NCI-H510A (cell line): ENCODE data around the gene TMEM80.
A peak's percentile ranks its signal among the peaks of the same experiment; 100 is the strongest.

Source experiments
- DNase-seq: peaks from one replicate; lab custom pipeline; 2025; lab: John Stamatoyannopoulos, UW

The TMEM80 gene

GRCh38 chr11:746289-747157 lies 50.9 kb downstream of the TMEM80 start:
- no peak for DNase-seq

- DNase-seq = peak; percentile 78
Observed at GRCh38 chr11:747158-748006, 51.8 kb downstream of the TMEM80 start, which contains the start of gene TALDO1. Gene TALDO1, plus strand, starts transcription at chr11:747464. Its CDS starts 18 bp downstream, at chr11:747482.

GRCh38 chr11:748007-748359 lies 52.4 kb downstream of the TMEM80 start:
- DNase-seq = no peak

GRCh38 chr11:749731-750130 lies 54.1 kb downstream of the TMEM80 start:
- DNase-seq = no peak
